ENCODE data around the gene PTPRM.

DNA sequence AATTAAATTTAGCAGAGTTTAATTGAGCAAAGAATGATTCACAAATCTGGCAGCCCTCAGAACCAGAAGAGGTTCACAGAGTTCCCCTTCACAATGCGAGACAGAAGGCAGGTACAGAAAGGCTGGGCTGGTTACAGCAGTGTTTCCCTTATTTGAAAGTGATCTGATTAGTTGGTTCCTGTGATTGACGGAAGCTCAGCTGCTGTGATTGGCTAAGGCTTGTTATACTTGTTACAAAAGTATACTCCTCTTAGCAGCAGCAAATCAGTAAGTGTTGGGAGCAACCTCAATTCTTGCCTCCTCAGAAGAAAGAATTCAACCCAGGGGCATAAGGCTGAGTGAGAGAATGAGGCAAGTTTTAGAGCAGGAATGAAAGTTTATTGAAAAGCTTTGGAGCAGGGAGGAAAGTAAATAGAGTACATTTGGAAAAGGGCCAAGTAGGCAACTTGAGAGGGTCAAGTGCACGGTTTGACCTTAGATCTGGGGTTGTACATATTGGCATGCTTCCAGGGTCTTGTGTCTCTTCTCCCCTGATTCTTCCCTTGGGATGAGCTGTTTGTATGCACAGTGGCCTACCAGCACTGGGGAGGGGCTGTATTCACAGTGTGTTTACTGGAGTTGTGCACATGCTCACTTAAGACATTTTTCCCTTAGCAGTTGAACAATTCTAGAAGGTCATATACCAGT is 610.4 kb downstream of the PTPRM start:
- TF ChIP-seq, protein P1, sequence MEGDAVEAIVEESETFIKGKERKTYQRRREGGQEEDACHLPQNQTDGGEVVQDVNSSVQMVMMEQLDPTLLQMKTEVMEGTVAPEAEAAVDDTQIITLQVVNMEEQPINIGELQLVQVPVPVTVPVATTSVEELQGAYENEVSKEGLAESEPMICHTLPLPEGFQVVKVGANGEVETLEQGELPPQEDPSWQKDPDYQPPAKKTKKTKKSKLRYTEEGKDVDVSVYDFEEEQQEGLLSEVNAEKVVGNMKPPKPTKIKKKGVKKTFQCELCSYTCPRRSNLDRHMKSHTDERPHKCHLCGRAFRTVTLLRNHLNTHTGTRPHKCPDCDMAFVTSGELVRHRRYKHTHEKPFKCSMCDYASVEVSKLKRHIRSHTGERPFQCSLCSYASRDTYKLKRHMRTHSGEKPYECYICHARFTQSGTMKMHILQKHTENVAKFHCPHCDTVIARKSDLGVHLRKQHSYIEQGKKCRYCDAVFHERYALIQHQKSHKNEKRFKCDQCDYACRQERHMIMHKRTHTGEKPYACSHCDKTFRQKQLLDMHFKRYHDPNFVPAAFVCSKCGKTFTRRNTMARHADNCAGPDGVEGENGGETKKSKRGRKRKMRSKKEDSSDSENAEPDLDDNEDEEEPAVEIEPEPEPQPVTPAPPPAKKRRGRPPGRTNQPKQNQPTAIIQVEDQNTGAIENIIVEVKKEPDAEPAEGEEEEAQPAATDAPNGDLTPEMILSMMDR (IDR thresholded peaks at IDR 0.05), result no peak
- no peak for TF ChIP-seq POLR2A (IDR thresholded peaks at IDR 0.05)
